ENCODE measurements around the gene IL17C. TPM values are rescaled to one million over a fixed set of nuclear protein-coding genes. Genes with fewer than 3 reads are reported as not detected.

Gene IL17C
- total and polyA plus RNA-seq, 9 of the 15 experiments (the other 6 are each of a cell fraction or from before 2014, with no cell fraction given) = not detected

DNA sequence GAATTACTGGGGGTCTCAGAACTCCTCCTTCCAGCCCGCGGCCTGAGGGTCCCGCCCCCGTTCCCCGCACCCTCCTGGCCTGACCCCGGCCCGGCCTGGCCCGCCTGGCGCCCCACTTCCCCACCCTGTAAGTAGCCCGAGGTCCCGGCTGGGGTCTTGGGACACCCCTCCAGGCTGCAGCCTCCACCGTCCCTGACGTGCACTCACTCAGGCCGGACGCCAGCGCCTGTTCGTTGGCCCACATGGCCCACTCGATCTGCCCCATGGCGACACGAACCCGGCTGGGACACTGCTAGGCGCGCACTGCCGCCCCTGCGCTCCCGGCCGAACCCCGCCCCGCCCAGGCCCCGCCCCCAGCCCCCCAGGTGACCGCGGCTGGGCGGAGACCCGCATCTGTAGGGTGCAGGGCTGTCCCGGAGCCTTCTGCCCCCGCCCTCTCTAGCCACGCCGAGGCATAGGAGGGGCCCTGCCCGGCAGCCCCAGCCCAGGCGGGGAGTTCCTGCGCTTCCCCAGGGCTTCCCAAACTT lies 12.4 kb downstream of the IL17C start, which contains the start of gene CYBA (continued):
- TF ChIP-seq, protein P1, sequence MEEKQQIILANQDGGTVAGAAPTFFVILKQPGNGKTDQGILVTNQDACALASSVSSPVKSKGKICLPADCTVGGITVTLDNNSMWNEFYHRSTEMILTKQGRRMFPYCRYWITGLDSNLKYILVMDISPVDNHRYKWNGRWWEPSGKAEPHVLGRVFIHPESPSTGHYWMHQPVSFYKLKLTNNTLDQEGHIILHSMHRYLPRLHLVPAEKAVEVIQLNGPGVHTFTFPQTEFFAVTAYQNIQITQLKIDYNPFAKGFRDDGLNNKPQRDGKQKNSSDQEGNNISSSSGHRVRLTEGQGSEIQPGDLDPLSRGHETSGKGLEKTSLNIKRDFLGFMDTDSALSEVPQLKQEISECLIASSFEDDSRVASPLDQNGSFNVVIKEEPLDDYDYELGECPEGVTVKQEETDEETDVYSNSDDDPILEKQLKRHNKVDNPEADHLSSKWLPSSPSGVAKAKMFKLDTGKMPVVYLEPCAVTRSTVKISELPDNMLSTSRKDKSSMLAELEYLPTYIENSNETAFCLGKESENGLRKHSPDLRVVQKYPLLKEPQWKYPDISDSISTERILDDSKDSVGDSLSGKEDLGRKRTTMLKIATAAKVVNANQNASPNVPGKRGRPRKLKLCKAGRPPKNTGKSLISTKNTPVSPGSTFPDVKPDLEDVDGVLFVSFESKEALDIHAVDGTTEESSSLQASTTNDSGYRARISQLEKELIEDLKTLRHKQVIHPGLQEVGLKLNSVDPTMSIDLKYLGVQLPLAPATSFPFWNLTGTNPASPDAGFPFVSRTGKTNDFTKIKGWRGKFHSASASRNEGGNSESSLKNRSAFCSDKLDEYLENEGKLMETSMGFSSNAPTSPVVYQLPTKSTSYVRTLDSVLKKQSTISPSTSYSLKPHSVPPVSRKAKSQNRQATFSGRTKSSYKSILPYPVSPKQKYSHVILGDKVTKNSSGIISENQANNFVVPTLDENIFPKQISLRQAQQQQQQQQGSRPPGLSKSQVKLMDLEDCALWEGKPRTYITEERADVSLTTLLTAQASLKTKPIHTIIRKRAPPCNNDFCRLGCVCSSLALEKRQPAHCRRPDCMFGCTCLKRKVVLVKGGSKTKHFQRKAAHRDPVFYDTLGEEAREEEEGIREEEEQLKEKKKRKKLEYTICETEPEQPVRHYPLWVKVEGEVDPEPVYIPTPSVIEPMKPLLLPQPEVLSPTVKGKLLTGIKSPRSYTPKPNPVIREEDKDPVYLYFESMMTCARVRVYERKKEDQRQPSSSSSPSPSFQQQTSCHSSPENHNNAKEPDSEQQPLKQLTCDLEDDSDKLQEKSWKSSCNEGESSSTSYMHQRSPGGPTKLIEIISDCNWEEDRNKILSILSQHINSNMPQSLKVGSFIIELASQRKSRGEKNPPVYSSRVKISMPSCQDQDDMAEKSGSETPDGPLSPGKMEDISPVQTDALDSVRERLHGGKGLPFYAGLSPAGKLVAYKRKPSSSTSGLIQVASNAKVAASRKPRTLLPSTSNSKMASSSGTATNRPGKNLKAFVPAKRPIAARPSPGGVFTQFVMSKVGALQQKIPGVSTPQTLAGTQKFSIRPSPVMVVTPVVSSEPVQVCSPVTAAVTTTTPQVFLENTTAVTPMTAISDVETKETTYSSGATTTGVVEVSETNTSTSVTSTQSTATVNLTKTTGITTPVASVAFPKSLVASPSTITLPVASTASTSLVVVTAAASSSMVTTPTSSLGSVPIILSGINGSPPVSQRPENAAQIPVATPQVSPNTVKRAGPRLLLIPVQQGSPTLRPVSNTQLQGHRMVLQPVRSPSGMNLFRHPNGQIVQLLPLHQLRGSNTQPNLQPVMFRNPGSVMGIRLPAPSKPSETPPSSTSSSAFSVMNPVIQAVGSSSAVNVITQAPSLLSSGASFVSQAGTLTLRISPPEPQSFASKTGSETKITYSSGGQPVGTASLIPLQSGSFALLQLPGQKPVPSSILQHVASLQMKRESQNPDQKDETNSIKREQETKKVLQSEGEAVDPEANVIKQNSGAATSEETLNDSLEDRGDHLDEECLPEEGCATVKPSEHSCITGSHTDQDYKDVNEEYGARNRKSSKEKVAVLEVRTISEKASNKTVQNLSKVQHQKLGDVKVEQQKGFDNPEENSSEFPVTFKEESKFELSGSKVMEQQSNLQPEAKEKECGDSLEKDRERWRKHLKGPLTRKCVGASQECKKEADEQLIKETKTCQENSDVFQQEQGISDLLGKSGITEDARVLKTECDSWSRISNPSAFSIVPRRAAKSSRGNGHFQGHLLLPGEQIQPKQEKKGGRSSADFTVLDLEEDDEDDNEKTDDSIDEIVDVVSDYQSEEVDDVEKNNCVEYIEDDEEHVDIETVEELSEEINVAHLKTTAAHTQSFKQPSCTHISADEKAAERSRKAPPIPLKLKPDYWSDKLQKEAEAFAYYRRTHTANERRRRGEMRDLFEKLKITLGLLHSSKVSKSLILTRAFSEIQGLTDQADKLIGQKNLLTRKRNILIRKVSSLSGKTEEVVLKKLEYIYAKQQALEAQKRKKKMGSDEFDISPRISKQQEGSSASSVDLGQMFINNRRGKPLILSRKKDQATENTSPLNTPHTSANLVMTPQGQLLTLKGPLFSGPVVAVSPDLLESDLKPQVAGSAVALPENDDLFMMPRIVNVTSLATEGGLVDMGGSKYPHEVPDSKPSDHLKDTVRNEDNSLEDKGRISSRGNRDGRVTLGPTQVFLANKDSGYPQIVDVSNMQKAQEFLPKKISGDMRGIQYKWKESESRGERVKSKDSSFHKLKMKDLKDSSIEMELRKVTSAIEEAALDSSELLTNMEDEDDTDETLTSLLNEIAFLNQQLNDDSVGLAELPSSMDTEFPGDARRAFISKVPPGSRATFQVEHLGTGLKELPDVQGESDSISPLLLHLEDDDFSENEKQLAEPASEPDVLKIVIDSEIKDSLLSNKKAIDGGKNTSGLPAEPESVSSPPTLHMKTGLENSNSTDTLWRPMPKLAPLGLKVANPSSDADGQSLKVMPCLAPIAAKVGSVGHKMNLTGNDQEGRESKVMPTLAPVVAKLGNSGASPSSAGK (IDR thresholded peaks at IDR 0.05) = no peak
- TF ChIP-seq GTF2F1 (IDR thresholded peaks at IDR 0.05; ENCODE audit: low read depth, low read length) (no peak), EHMT2 (IDR thresholded peaks at IDR 0.05) (no peak), CEBPG (CRISPR knock-in tag; IDR thresholded peaks at IDR 0.05) (0 out of 2 replicates have a peak, but pooled peaks have one; percentile 44), CEBPG (tag; conservative IDR thresholded peaks at IDR 0.05 in 1 of 2, IDR thresholded peaks at IDR 0.05 in 1 of 2) (no peak), BDP1 (IDR thresholded peaks at IDR 0.05; ENCODE audit: insufficient read depth, insufficient read length) (no peak), GATAD2A (IDR thresholded peaks at IDR 0.05) (no peak), HDGF (IDR thresholded peaks at IDR 0.05) (no peak), DACH1 (IDR thresholded peaks at IDR 0.05; ENCODE audit: partially characterized antibody) (no peak), ZC3H4 (CRISPR knock-in tag; IDR thresholded peaks at IDR 0.05; ENCODE audit: borderline replicate concordance) (no peak), ZNF197 (CRISPR knock-in tag; IDR thresholded peaks at IDR 0.05; ENCODE audit: low read depth) (no peak), KLF10 (CRISPR knock-in tag; IDR thresholded peaks at IDR 0.05) (no peak), ZNF778 (CRISPR knock-in tag; IDR thresholded peaks at IDR 0.05) (no peak), SAP30 (IDR thresholded peaks at IDR 0.05; ENCODE audit: borderline replicate concordance, insufficient read depth, low read depth, low read length, poor library complexity, severe bottlenecking) (peak; percentile 46), DPF2 (IDR thresholded peaks at IDR 0.05) (no peak)
- TF ChIP-seq, protein P2, sequence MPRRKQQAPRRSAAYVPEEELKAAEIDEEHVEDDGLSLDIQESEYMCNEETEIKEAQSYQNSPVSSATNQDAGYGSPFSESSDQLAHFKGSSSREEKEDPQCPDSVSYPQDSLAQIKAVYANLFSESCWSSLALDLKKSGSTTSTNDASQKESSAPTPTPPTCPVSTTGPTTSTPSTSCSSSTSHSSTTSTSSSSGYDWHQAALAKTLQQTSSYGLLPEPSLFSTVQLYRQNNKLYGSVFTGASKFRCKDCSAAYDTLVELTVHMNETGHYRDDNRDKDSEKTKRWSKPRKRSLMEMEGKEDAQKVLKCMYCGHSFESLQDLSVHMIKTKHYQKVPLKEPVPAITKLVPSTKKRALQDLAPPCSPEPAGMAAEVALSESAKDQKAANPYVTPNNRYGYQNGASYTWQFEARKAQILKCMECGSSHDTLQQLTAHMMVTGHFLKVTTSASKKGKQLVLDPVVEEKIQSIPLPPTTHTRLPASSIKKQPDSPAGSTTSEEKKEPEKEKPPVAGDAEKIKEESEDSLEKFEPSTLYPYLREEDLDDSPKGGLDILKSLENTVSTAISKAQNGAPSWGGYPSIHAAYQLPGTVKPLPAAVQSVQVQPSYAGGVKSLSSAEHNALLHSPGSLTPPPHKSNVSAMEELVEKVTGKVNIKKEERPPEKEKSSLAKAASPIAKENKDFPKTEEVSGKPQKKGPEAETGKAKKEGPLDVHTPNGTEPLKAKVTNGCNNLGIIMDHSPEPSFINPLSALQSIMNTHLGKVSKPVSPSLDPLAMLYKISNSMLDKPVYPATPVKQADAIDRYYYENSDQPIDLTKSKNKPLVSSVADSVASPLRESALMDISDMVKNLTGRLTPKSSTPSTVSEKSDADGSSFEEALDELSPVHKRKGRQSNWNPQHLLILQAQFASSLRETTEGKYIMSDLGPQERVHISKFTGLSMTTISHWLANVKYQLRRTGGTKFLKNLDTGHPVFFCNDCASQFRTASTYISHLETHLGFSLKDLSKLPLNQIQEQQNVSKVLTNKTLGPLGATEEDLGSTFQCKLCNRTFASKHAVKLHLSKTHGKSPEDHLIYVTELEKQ (CRISPR knock-in tag; IDR thresholded peaks at IDR 0.05) = no peak

Measured in K562 (cell line).